HG03565 (cell line): ENCODE measurements around the gene ARFGAP3.
"Not testable (repeated sequence)": the region's sequence is repeated elsewhere in the genome, so short reads cannot be mapped to it uniquely, and the experiment has no call there.

Experiments used
- ATAC-seq: cut with Tn5 transposase; IDR thresholded peaks from one replicate; pipeline ENCODE4 v1.9.1; 2021; ENCODE audit warnings: mild to moderate bottlenecking, moderate library complexity; ENCODE audit not compliant: unreplicated experiment

The ARFGAP3 gene

DNA sequence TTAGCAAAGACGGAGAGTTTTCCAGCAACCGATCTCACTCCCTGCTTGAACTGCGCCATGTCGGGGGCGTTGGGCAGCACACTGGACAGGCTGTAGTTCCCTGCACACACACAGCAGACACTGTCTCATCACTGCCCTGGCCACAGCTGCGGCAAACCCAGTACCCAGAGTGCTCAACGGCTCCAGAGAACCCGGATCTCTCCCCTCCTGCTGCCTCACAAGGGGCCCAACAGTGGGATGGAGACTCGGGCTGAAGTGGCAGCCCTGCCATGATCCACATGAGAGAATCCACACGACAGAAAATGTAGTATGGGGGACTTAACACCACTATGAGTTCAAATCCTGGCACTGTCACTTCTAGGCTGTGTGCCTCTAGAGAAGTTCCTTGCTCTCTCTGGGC, 58.0 kb downstream of the ARFGAP3 start:
- ATAC-seq, result no peak

DNA sequence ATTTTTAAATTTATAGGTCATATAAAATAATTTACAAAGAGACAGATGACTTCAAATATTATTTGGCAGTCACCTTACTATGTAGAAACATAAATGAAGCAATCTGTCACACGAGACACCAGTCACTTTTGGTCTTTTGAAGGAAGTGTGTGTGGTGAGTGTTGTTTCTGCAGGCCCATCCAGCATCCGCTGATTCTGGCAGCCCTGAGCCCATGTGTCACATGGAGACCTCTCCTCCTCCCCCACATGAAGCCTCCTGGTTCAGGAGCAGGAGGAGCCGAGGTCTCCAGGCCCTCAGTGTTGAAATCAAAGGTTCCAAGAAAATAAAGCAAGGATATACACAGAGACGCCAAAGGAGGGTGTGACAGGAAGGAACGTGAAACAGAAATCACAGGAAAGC, 60.1 kb downstream of the ARFGAP3 start:
- ATAC-seq, result no peak

DNA sequence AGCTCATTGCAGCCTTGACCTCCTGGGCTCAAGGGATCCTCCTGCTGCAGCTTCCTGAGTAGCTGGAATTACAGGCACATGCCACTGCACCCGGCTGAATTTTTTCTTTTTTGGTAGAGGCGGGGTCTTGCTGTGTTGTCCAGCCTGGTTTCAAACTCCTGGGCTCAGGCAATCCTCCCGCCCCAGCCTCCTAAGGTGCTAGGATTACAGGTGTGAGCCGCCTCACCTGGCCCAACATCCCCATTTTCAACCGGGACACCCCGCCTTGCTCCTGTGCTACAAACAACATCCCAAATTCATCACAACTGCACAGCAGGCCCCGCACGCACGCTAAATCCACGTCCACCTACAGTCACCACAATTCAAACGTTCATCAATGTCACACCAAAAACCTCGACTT, 61.0 kb downstream of the ARFGAP3 start:
- ATAC-seq, result no peak

DNA sequence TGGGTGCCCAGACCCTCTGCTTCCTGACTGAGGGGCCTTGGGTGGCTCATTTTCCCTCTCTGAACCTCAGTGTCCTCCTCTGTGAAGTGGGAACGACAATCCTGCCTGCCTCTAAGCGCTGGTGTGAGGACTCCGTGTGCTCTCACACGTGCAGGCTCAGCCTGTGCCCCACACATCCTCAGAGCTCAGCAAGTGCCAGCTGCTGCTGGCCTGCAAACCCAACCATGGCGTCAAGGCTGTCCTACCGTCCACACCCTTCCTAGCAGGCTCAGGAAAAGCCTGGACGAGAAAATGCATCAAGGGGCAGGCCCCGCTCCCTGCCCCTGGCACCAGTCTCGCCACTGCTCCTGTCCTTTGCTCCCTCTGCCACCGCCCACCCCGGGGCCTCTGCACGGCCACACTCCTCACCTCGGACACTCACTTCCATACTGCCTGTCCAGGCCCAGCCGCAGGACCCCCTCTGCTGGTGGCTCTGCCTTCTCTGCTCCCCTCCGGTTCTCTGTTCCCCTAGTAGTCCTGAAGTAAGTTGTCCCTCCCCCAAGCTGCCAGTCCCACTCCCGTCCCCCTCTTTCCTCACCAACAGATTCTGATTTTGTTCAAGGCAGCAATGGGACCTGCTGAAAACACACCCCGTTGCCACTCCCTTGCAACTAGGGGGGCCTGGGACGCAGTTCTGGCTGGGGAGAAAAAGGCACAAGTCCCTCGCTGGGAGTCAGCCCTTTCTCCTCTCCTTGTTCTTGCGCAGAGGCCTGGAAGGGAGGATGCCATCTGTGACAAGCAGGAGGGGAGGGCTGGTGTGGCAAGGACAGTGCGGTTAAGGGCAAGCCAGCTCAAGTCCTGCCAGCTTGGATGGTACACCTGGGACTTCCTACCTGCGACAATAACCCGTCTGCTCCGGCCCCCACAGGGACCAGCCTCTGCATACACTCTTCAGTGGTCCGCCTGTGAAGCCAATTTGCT, 62.2 kb downstream of the ARFGAP3 start:
- no peak for ATAC-seq

GRCh38 chr22:42793848-42794405, 63.1 kb downstream of the ARFGAP3 start:
- ATAC-seq, result no peak

DNA sequence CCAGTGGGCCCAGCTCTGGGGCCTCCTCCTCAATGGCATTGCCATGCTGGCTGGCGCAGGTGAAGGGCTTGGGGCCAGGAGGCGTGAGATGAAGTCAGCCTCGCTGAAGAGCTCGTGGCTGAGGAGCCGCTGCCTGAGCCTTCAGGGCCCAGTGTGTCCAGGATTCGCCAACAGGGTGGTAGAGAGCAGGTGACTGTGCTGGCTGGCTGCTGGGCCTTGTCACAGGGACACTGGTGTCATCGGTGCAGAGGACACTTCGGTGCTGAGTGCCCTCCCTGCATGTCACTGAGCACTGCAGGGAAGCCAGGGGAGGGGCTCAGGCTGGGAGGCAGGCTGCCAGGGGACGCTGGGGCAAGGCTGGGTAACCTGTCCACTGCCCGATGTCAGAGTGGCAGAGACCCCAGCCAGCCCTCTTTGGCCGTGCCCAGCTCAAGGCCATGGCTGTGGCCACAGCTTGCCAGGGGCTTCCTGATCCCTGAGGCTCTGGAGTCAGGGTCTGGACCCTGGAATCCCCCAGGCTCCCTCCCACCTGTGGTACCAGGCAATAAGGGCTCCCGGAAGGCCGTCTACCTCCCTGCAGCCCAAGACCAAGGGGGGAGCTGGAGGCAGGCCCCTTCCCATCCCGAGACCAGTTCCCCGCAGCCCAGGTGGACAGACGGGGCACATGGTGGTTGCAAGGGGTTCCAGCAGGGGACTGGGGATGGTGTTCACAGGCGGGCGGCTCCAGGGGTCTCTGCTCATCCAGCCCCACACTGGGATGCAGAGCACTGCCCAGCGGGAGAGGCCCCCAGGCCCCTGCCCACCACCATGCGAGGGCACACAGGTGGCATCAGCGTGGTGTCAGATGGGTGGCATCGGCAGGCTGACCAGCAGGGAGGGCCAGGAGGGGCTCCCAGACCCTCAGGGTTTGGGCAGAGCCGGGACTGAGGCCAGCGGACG, 63.9 kb downstream of the ARFGAP3 start:
- no peak for ATAC-seq

- no peak for ATAC-seq
These were observed 64.6 kb downstream of the ARFGAP3 start for GRCh38 chr22:42792453-42792908.

GRCh38 chr22:42791721-42792452, 65.2 kb downstream of the ARFGAP3 start:
- ATAC-seq, result no peak

DNA sequence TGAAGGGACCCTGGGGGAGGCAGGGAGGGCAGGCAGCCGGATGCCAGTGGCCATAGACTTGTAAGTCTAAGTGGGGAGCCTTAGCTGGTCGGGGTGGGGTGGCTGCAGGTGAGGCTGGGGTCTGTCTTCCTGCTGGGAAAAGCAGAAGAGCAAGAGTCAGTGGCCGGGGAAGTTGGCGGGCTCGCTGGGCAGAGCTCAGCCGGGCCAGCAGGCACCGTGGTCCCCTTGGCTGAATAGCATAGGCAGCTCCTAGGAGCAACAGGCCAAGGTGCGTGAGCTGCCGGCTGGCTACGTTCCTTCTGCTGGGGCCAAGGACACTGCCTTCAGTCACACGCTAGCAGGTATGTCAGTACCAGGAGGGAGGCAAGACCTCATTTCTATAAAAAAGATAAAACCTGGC, 68.6 kb downstream of the ARFGAP3 start:
- no peak for ATAC-seq

DNA sequence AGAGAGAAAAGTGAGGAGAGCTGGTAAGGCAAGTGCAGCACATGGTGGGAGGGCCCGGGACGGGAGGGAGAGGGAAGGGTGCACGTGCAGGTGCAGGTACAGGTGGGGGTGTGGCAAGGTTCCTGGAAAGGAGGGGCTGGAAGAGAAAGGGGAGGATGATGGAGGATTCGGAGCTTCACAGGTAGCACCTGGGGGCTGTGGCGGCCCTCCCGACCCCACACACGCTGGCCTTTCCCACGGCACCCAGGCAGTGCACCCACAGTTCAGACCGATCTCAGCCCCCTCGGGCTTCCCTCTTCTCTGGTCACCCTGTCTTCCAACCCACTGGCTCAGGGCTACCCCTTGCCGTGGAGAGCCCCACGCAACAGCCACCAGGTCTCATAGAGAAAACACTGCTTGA, 69.1 kb downstream of the ARFGAP3 start:
- no peak for ATAC-seq

GRCh38 chr22:42787357-42787736, 69.7 kb downstream of the ARFGAP3 start:
- ATAC-seq, result no peak

DNA sequence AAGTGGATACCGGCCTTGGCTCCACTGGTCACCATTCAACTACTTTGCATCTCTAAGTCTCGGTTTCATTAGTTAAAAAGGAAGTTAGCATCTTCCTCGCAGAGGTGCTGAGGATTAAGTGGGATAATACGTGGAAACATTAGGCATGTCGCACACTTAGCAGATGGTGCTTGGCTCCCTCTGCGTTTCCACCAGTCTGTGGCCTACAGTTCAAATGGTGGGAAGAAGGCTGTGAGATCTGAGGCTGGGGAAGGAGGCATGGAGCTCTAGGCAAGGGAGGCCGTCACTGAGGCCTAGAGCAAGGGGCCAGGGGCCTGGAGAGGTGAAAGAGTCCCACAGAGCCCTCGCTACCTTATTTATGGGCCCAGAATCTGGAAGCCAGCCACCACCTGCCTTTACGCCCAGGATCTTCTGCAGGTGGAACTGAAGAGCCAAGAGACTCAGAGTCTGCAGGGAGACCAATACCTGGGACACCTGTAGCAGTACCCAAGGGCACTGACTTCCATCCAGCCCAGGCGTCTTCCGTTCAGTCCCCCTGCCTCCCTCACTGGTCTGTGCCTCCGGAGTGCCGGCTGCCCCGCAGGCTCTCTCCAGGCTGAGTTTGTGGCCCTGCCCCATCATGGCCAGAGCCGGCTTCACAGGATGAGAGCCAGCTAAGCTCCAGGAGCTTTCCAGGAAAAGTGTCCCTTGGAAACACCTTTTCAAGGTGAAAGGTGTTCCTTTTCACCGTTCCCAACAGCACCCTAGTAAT, 70.3 kb downstream of the ARFGAP3 start:
- ATAC-seq, result no peak

GRCh38 chr22:42785706-42786499, 71.2 kb downstream of the ARFGAP3 start:
- no peak for ATAC-seq

GRCh38 chr22:42782306-42782705, 74.8 kb downstream of the ARFGAP3 start:
- not testable (repeated sequence) for ATAC-seq

DNA sequence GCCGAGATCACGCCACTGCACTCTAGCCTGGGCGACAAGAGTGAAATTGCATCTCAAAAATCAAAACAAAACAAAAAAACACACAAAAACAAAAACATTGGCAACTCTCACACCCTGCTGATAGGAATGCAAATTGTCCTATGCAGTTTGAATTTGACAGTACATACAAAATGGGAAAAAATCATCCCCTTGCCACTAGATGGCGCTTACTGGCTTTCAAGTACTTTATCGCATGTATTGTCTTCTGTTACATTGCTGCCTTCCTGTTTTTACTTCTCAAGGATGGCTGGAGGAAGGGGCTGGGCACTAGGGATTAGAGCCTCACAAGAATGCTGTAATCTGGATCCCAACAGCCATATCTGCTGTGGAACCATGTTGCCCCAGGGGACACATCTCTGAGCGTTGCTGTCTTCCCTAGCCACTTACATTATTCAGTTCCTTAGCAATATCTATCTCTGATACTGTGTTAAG, 77.0 kb downstream of the ARFGAP3 start:
- no peak for ATAC-seq

GRCh38 chr22:42777126-42777525, 79.9 kb downstream of the ARFGAP3 start:
- no peak for ATAC-seq

- no peak for ATAC-seq
These were observed 83.9 kb downstream of the ARFGAP3 start for GRCh38 chr22:42773167-42773566.

DNA sequence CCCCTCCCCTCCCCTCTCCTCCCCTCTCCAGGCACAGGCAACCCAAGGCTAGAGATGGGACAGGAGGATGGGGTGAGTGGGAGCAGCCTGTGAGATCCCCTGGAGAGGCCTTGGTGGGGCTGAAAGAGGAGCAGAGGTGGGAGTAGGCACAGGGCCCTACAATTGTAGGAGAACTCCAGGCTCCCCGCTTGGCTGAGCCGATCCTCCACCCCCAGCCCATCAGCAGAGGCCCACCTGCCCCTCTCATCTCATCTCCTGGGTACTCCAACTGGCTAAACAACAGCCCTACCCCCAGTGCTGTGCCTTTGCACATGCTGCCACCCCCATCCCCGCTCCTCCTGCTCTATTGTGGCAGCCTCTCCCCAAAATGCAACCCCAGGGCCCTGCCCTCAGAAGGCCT, 84.4 kb downstream of the ARFGAP3 start:
- ATAC-seq, result no peak
